EH (cell line): ENCODE data around the gene CLIP2.
"Not testable (repeated sequence)": the region's sequence is repeated elsewhere in the genome, so short reads cannot be mapped to it uniquely, and the experiment has no call there.

Experiments used
- DNase-seq: peaks from one replicate; pipeline ENCODE4 v3.0.0-alpha.2; 2015; ENCODE audit warnings: low read depth

The CLIP2 gene

DNA sequence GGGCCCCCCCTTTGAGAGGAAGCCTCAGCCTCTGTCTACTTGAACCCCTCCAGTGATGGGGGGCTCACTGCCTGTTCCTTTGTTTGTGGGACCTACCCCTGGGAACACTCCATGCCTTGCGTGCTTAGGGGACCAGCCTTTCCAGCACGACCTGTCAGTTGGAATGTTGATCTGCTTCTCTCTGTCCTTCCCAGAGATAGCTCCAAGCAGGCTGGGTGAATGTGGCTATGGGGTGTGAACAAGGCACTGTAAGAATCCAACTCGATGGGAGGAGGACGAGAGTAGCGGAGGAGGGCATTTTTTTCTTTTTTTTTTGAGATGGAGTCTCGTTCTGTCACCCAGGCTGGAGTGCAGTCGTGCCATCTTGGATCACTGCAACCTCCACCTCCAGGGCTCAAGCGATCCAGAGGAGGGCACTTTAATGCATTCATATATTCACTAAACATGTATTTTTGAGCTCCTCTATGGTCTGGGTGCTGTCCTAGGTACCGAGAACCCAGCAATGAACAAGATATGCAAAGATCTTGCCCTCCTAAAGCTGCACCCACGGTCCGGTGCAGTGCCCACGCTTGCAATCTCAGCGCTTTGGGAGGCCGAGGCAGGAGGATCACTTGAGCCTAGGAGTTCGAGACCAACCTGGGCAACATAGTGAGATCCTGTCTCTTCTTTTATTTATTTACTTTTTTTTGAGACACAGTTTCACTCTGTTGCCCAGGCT, 8.5 kb downstream of the CLIP2 start:
- no peak for DNase-seq

DNA sequence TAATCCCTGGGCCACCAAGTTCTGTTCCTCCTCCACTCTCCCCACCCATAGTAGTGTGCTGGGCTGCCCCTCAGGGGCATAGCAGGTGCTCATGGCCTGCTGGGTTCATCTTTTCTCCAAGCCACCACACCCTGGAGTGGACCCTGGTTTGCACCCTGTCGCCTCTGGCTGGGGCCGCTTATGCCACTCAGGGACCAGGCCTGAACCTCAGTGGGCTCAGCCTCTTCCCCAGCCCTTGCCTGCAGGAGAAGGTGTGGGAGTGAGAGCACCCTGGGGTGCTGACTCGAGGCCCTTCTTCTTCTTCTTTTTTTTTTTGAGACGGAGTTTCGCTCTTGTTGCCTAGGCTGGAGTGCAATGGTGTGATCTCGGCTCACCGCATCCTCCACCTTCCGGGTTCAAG, 10.2 kb downstream of the CLIP2 start:
- no peak for DNase-seq

- no peak for DNase-seq
Observed at GRCh38 chr7:74300926-74301325, 11.7 kb downstream of the CLIP2 start.

- DNase-seq, result no peak
Observed at GRCh38 chr7:74302745-74303221, 13.6 kb downstream of the CLIP2 start.

GRCh38 chr7:74304550-74304949, 15.3 kb downstream of the CLIP2 start:
- DNase-seq, result no peak

- no peak for DNase-seq
Observed at GRCh38 chr7:74306004-74306729, 17.0 kb downstream of the CLIP2 start.

- peak; percentile 90 for DNase-seq
Observed at GRCh38 chr7:74306730-74307469, 17.7 kb downstream of the CLIP2 start.

- DNase-seq, result no peak
Observed at GRCh38 chr7:74307738-74308505, 18.7 kb downstream of the CLIP2 start.

GRCh38 chr7:74309181-74309580, 20.0 kb downstream of the CLIP2 start:
- no peak for DNase-seq

- peak; percentile 61 for DNase-seq
Observed at GRCh38 chr7:74311305-74311744, 22.1 kb downstream of the CLIP2 start.

DNA sequence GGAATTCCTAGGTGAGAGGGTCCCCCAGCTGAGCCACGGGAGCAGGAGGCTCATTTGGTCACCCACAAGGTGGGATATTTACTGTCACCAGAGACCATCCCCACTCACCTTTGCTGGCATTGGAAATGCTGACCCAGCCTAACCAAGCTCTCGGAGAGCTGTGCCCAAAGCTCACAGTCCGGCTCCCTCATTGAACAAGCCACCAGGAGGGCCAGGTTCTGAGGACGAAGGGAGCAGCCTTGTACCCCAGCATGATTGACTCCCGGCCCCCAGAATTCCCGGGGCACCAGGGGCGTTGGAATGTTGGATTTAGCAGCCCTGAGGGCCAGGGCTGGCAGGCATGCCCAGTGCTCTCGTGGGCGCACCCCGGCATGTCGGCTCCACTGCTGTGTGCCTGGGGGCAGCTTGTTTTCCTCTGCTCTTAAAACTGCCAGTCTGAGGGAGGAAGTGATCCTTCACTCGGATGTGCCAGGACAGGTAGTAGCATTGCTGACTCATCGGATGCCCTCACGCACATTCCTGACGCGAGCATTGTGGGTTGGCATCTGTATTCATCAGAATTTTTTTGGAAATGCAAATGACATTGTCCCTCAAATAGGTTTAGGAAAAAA, 23.3 kb downstream of the CLIP2 start:
- no peak for DNase-seq

- DNase-seq, result not testable (repeated sequence)
Observed at GRCh38 chr7:74315891-74316290, 26.7 kb downstream of the CLIP2 start.

DNA sequence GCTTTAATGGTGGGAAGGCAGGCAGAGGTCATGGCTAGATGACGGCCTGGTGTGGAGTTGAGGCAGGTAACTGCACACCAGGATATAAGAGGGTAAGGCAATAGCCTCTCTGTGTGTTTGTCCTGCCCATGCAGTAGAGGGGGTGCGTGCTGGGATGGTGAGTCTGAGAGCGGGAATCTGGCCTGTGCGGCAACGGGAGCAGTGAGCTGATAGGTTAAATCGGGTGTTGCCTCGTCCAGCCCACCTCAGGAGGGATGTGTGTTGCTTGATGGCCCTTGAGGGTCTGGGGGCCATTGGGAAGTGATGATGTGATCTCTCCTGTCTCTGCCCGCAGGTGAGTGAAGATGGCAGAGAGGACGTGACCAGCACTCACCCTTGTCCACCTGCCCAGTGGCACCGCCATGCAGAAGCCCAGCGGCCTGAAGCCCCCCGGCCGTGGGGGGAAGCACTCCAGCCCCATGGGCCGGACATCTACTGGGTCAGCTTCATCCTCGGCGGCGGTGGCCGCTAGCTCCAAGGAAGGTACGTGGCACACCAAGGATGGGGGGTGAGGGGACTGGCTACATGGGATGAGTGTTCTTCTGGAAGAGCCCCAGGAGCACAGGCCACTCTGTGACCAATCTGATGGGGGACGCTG, 28.1 kb downstream of the CLIP2 start:
- DNase-seq, result no peak

DNA sequence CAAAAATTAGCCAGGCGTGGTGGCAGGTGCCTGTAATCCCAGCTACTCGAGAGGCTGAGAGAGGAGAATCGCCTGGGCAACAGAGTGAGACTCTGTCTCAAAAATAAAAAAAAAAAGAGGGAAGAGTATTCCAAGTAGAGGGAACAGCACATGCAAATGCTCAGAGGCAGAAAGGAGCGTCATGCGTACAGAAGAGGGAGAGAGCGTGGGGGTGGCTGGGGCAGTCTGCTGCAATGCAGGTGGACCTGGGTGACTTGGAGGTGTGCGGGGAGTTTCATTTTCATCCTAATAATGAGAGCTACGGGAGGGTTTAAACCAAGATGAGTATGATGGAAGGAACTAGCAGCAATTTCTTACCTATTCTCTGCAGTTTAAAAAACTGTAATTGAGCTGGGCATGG, 28.8 kb downstream of the CLIP2 start:
- DNase-seq, result no peak

GRCh38 chr7:74320645-74321221, 31.5 kb downstream of the CLIP2 start:
- no peak for DNase-seq

GRCh38 chr7:74322892-74323291, 33.7 kb downstream of the CLIP2 start:
- not testable (repeated sequence) for DNase-seq

DNA sequence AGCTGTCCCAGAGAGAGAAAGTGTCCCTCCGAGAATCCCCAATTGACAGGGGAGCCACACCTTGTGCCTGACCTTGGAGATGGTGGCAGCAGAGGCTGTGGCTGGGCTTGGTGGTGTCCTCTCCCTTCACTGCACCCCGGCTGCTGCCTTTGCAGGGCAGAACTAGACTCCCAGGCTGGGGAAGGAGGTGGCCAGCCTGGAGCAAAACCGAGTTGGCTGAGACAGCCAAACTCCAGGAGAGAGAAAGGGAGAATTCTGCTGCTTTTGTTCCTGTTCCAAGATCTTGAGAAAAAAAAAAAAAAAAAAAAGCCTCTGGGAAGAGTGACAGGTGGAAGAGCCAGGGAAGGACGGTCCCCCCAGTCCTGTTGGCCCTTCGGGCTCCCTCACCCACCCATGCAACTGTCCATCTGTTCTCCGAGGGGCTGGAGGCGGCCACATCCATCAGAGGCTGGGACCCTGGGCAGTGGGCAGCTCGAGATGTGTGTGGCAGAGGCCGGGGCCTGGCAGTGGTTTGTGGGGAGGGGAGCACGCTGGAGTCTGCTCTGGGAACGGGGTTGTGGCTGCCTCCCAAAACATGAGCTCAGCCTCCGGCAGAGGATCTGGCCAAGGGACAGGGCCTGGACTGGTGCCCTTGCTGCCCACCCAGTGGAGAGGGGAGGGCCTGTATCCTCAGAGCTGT, 35.5 kb downstream of the CLIP2 start:
- DNase-seq, result no peak

- no peak for DNase-seq
Observed at GRCh38 chr7:74325210-74325565, 36.0 kb downstream of the CLIP2 start.

- no peak for DNase-seq
Observed at GRCh38 chr7:74329225-74329624, 40.0 kb downstream of the CLIP2 start.
